HepG2 (cell line): ENCODE data around the gene LDB2. TPM values are rescaled to one million over a fixed set of nuclear protein-coding genes. Genes with fewer than 3 reads are reported as not detected.

ENCODE experiments used
- ATAC-seq: fragments of 200-7000 bp; cut with Tn5 transposase; 3 replicates; pipeline ENCODE4 v1.9.1; 2020; ENCODE audit warnings: mild to moderate bottlenecking, moderate library complexity
- BruUV-seq: library from RNA; stranded (reverse); fragments of 400-500 nt; replicated peaks from 2 replicates; lab custom pipeline; 2021; lab: Mats Ljungman, UMichigan
- CTCF ChIA-PET: fragments of 300-600 bp; formaldehyde crosslinking; extraction: SDS; loops from one replicate; lab custom pipeline; 2021; ENCODE audit warnings: low total read pairs, inconsistent platforms, low intra/inter-chr PET ratio; lab: Yijun Ruan, JAX
- POLR2A ChIA-PET: fragments of 350-600 bp; sonication (Branson Sonifier 250); formaldehyde crosslinking; loops from one replicate; lab custom pipeline; 2020; ENCODE audit warnings: antibody characterized with exemption, inconsistent platforms; lab: Yijun Ruan, JAX
- DNase-seq: peaks from one replicate; pipeline ENCODE4 v3.0.0-alpha.2; 2015; ENCODE audit warnings: low spot score
- FAIRE-seq: peaks from 3 replicates; lab custom pipeline; 2011; peaks lifted over from hg19 to GRCh38; lab: Jason Lieb, UNC
- H2AFZ ChIP-seq: one replicate; pipeline ENCODE4 v1.6.1; 2011; ENCODE audit warnings: low read length, inconsistent platforms
- H3K27ac ChIP-seq: fragments of 300-600 bp; 3 replicates; pipeline ENCODE4 v1.8.0; 2011; ENCODE audit warnings: mixed run types, mild to moderate bottlenecking, mixed read lengths, low read length, inconsistent platforms; ENCODE audit not compliant: insufficient read depth; ENCODE audit errors: extremely low read length
- H3K27me3 ChIP-seq, 2 experiments: fragments of 200-600 bp in 1 of 2; 2 replicates in 1 of 2; 3 replicates in 1 of 2; pipeline versions ENCODE4 v1.6.0 to v1.8.0; 2011; ENCODE audit warnings: low read length in 2 of 2, mild to moderate bottlenecking in 2 of 2, moderate library complexity in 2 of 2, inconsistent platforms in 1 of 2; ENCODE audit not compliant: insufficient read depth in 2 of 2, control insufficient read depth in 1 of 2
- H3K36me3 ChIP-seq, 2 experiments: fragments of 200-600 bp in 1 of 2; replicated peaks in 1 of 2; 2 replicates in 1 of 2; 3 replicates in 1 of 2; pipeline versions ENCODE4 v1.5.1 to v1.8.0; 2011; ENCODE audit warnings: low read length in 2 of 2, inconsistent platforms in 1 of 2; ENCODE audit not compliant: insufficient read depth in 2 of 2, control insufficient read depth in 1 of 2
- H3K4me1 ChIP-seq: 2 replicates; pipeline ENCODE4 v1.5.1; 2012; ENCODE audit warnings: low read length, inconsistent platforms; ENCODE audit not compliant: insufficient read depth
- H3K4me2 ChIP-seq: 2 replicates; pipeline ENCODE4 v1.6.0; 2011; ENCODE audit warnings: low read depth, low read length, inconsistent platforms
- H3K4me3 ChIP-seq, 3 experiments: fragments of 200-600 bp in 1 of 3; sonication (generic), shearing (Covaris generic) in 1 of 3; replicated peaks in 1 of 3; 2 replicates each; pipeline ENCODE4 v1.5.1; 2011 to 2016; ENCODE audit warnings: low read length in 3 of 3, inconsistent platforms in 2 of 3, low read depth in 2 of 3, mild to moderate bottlenecking in 2 of 3, control low read depth in 1 of 3, mixed read lengths in 1 of 3; ENCODE audit not compliant: insufficient read depth in 1 of 3
- H3K79me2 ChIP-seq: one replicate; pipeline ENCODE4 v1.6.1; 2011; ENCODE audit warnings: low read length, inconsistent platforms; ENCODE audit not compliant: insufficient read depth
- H3K9ac ChIP-seq: 2 replicates; pipeline ENCODE4 v1.6.0; 2011; ENCODE audit warnings: mild to moderate bottlenecking, low read depth, low read length, inconsistent platforms; ENCODE audit not compliant: insufficient read depth
- H3K9me3 ChIP-seq: 2 replicates; pipeline ENCODE4 v1.5.1; 2012; ENCODE audit warnings: mild to moderate bottlenecking, low read length
- H4K20me1 ChIP-seq: 2 replicates; pipeline ENCODE4 v1.6.0; 2011; ENCODE audit warnings: inconsistent platforms, mild to moderate bottlenecking, low read length, moderate library complexity; ENCODE audit not compliant: insufficient read depth
- EEA1 ChIP-seq: sonication (generic); formaldehyde crosslinking; IDR thresholded peaks from 2 replicates; pipeline ENCODE4 v1.5.1; 2020; ENCODE audit warnings: mild to moderate bottlenecking, missing genetic modification reagents, borderline replicate concordance
- FOSL1 ChIP-seq: sonication (generic); formaldehyde crosslinking; IDR thresholded peaks from 2 replicates; pipeline ENCODE4 v1.9.0; 2021; ENCODE audit warnings: missing genetic modification reagents, borderline replicate concordance
- GLI4 ChIP-seq: sonication (generic); formaldehyde crosslinking; IDR thresholded peaks from 2 replicates; pipeline ENCODE4 v1.5.1; 2020; ENCODE audit warnings: missing genetic modification reagents, mild to moderate bottlenecking, moderate library complexity, borderline replicate concordance
- HMGA1 ChIP-seq: sonication (generic); formaldehyde crosslinking; conservative IDR thresholded peaks from 2 replicates; pipeline ENCODE4 v1.4.0; 2020; ENCODE audit warnings: missing genetic modification reagents
- KLF16 ChIP-seq, 2 experiments: sonication (generic) in 1 of 2; formaldehyde crosslinking in 1 of 2; IDR thresholded peaks; 2 replicates each; pipeline versions ENCODE4 v1.6.1 to v1.8.0; 2016 to 2023; ENCODE audit warnings: missing genetic modification reagents in 2 of 2, missing compliant biosample characterization in 1 of 2
- SNAPC5 ChIP-seq: sonication (generic); formaldehyde crosslinking; IDR thresholded peaks from 2 replicates; pipeline ENCODE4 v1.8.1; 2023; ENCODE audit warnings: mild to moderate bottlenecking, missing genetic modification reagents, borderline replicate concordance
- TARDBP ChIP-seq: sonication (generic); formaldehyde crosslinking; IDR thresholded peaks from 2 replicates; pipeline ENCODE4 v1.8.0; 2022; ENCODE audit warnings: mild to moderate bottlenecking, missing genetic modification reagents
- ZFP91 ChIP-seq: sonication (generic); formaldehyde crosslinking; IDR thresholded peaks from 2 replicates; pipeline ENCODE4 v1.9.0; 2022; ENCODE audit warnings: missing genetic modification reagents, mild to moderate bottlenecking, borderline replicate concordance
- ZNF337 ChIP-seq: sonication (generic); formaldehyde crosslinking; IDR thresholded peaks from 2 replicates; pipeline ENCODE4 v1.5.1; 2020; ENCODE audit warnings: missing genetic modification reagents, low read depth, mild to moderate bottlenecking, borderline replicate concordance
- ZNF816 ChIP-seq: sonication (generic); formaldehyde crosslinking; IDR thresholded peaks from 2 replicates; pipeline ENCODE4 v1.8.0; 2022; ENCODE audit warnings: missing genetic modification reagents, mild to moderate bottlenecking, borderline replicate concordance
- ZNF883 ChIP-seq: sonication (generic); formaldehyde crosslinking; IDR thresholded peaks from 2 replicates; pipeline ENCODE4 v1.5.1; 2020; ENCODE audit warnings: mild to moderate bottlenecking, missing genetic modification reagents; ENCODE audit errors: not compliant biosample characterization
- ZSCAN12 ChIP-seq: sonication (generic); formaldehyde crosslinking; IDR thresholded peaks from 2 replicates; pipeline ENCODE4 v1.9.0; 2021; ENCODE audit warnings: mild to moderate bottlenecking, missing genetic modification reagents
- WGBS: methylation state at CpG from one replicate; pipeline ENCODE4 v1.1.6; 2017; ENCODE audit warnings: low lambda C conversion rate; 5-methylcytosine and 5-hydroxymethylcytosine counted together
- in situ Hi-C: cut with HindIII; loops from 2 replicates; pipeline ENCODE4 v1.10.0; 2017; ENCODE audit warnings: low pct_unique_long_range_greater_than_20kb; ENCODE audit not compliant: extremely low pct_ligation_motif_present
- intact Hi-C: fragments of 100-400 bp; cut with micrococcal nuclease; formaldehyde crosslinking; loops from one replicate; pipeline ENCODE4 v1.10.0; 2022; ENCODE audit not compliant: unreplicated experiment
- polyA plus RNA-seq, 8 experiments: library from polyadenylated mRNA; depleted of rRNA in 3 of 8; stranded (reverse) in 7 of 8; unstranded in 1 of 8; fragments of >200 nt; fragmentation: Illumina TruSeq in 4 of 8; extraction: Trizol in 4 of 8; gene quantifications; 2 replicates each; pipeline versions ENCODE4 v1.2.1 to v1.2.3, GENCODE V29; 2011 to 2016; ENCODE audit warnings: low read depth in 4 of 8, missing spikeins in 1 of 8, mixed read lengths in 1 of 8; ENCODE audit not compliant: insufficient read depth in 1 of 8
- total RNA-seq, 5 experiments: library from RNA; depleted of rRNA; stranded (reverse); fragments of >200 nt; fragmentation: Illumina TruSeq; extraction: Trizol; gene quantifications; 2 replicates each; pipeline ENCODE4 v1.2.3, GENCODE V29; 2016; ENCODE audit warnings: low read depth in 1 of 5

Gene LDB2
- total and polyA plus RNA-seq, 2 of the 13 experiments (the other 11 are each of a cell fraction or from before 2014, with no cell fraction given): not detected

GRCh38 chr4:16812041-16812440, 86.4 kb downstream of the LDB2 start (continued):
- no peak for TF ChIP-seq HMGA1 (CRISPR knock-in tag)
- TF ChIP-seq, all 625 proteins: peak for 0

GRCh38 chr4:16809943-16810342, 88.5 kb downstream of the LDB2 start:
- POLR2A ChIA-PET: no interaction called here
- TF ChIP-seq ZNF337 (CRISPR knock-in tag) (no peak), ZNF883 (CRISPR knock-in tag) (no peak), ZSCAN12 (CRISPR knock-in tag) (no peak), EEA1 (CRISPR knock-in tag) (no peak), ZNF816 (CRISPR knock-in tag) (no peak), KLF16 (CRISPR knock-in tag; IDR thresholded peaks at IDR 0.05) (no peak), ZFP91 (CRISPR knock-in tag) (no peak), FOSL1 (CRISPR knock-in tag) (no peak), SNAPC5 (CRISPR knock-in tag) (no peak), GLI4 (CRISPR knock-in tag) (no peak), TARDBP (no peak)
- TF ChIP-seq, all 625 proteins: peak for 0
- no peaks in the 10 kb centered on the region for H4K20me1 ChIP-seq
- no peak for ATAC-seq
- H3K79me2 ChIP-seq: no peaks in the 10 kb centered on the region
- DNase-seq: no peak
- no peaks in the 10 kb centered on the region for H3K4me1 ChIP-seq
- H3K4me3 ChIP-seq: no peak overlapping the region
- H3K9ac ChIP-seq: no peak overlapping the region
- intact Hi-C loops: no loop called here
- H3K9me3 ChIP-seq: no peaks in the 10 kb centered on the region
- no peak overlapping the region for H3K4me2 ChIP-seq
- CTCF ChIA-PET: no interaction called here
- no peak overlapping the region for H3K27ac ChIP-seq
- H3K36me3 ChIP-seq: no peaks in the 10 kb centered on the region
- no peak overlapping the region for H2AFZ ChIP-seq
- 0 out of 5 replicates have a peak, but pooled peaks cover 0 to 3% of the 10 kb centered on the region in 2 experiments for H3K27me3 ChIP-seq
- 7% methylated on average over 3 of the region's 3 CpGs for WGBS
- in situ Hi-C loops: no loop called here
- no TSS peak for BruUV-seq
- no peak for FAIRE-seq
